Osteocyte (in vitro differentiated cells): ENCODE measurements around the gene LAMC1. TPM values are rescaled to one million over a fixed set of nuclear protein-coding genes. Genes with fewer than 3 reads are reported as not detected.

Source experiments
- DNase-seq: peaks from one replicate; pipeline ENCODE4 v3.0.0; 2021; ENCODE audit warnings: mixed read lengths; ENCODE audit not compliant: unreplicated experiment; ENCODE audit errors: extremely low spot score
- H3K27ac Mint-ChIP-seq: one replicate; pipeline ENCODE4 v1.8.0; 2021; ENCODE audit warnings: mild to moderate bottlenecking, mixed read lengths; ENCODE audit not compliant: unreplicated experiment
- H3K27me3 Mint-ChIP-seq: one replicate; pipeline ENCODE4 v1.8.0; 2021; ENCODE audit warnings: mixed read lengths; ENCODE audit not compliant: unreplicated experiment
- H3K36me3 Mint-ChIP-seq: one replicate; pipeline ENCODE4 v1.8.0; 2021; ENCODE audit warnings: mixed read lengths; ENCODE audit not compliant: unreplicated experiment
- H3K4me1 Mint-ChIP-seq: one replicate; pipeline ENCODE4 v1.8.0; 2021; ENCODE audit warnings: mixed read lengths; ENCODE audit not compliant: unreplicated experiment
- H3K4me3 Mint-ChIP-seq: one replicate; pipeline ENCODE4 v1.8.0; 2021; ENCODE audit warnings: mild to moderate bottlenecking, moderate library complexity, mixed read lengths; ENCODE audit not compliant: unreplicated experiment
- H3K9me3 Mint-ChIP-seq: one replicate; pipeline ENCODE4 v1.8.0; 2021; ENCODE audit warnings: mixed read lengths; ENCODE audit not compliant: unreplicated experiment
- total RNA-seq: library from RNA; stranded (reverse); gene quantifications from 2 replicates; pipeline ENCODE4 v1.2.1, GENCODE V29; 2021
- TF ChIP-seq, protein P1 (sequence below): fragments of 200-600 bp; sonication (generic); IDR thresholded peaks from 2 replicates; pipeline ENCODE4 v1.5.0; 2021; ENCODE audit warnings: antibody characterized with exemption, mild to moderate bottlenecking, moderate library complexity

LAMC1 gene
- total RNA-seq, 1 donor from 2014 or later = 384 TPM

DNA sequence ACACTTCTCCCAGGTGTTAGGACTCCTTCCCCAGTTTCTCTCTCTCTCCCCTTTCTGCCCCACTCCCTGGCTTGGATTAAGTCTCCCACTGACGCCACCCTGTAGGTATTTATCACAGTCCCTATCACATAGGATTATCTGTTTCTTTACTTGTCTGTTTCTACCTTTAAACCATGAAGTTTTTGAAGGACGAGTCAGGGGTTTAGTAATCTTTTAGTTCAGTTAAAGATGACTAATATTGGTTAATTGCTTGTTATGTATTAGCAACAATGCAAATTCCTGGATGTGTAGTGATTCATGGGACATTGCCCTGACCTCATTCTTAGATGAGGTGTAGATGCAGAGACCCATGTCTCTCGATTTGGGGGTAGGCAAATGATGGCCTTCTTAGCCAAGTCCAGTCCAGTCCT lies 6.4 kb downstream of the LAMC1 start:
- no peaks in the 10 kb centered on the region for H3K27me3 Mint-ChIP-seq
- TF ChIP-seq, protein P1, sequence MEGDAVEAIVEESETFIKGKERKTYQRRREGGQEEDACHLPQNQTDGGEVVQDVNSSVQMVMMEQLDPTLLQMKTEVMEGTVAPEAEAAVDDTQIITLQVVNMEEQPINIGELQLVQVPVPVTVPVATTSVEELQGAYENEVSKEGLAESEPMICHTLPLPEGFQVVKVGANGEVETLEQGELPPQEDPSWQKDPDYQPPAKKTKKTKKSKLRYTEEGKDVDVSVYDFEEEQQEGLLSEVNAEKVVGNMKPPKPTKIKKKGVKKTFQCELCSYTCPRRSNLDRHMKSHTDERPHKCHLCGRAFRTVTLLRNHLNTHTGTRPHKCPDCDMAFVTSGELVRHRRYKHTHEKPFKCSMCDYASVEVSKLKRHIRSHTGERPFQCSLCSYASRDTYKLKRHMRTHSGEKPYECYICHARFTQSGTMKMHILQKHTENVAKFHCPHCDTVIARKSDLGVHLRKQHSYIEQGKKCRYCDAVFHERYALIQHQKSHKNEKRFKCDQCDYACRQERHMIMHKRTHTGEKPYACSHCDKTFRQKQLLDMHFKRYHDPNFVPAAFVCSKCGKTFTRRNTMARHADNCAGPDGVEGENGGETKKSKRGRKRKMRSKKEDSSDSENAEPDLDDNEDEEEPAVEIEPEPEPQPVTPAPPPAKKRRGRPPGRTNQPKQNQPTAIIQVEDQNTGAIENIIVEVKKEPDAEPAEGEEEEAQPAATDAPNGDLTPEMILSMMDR = no peak
- H3K4me3 Mint-ChIP-seq = peak overlapping the region; percentile 29
- H3K4me1 Mint-ChIP-seq = peaks cover 86% of the 10 kb centered on the region
- peak overlapping the region; percentile 48 for H3K27ac Mint-ChIP-seq
- no peaks in the 10 kb centered on the region for H3K9me3 Mint-ChIP-seq
- peaks cover 8% of the 10 kb centered on the region for H3K36me3 Mint-ChIP-seq
- no peak for DNase-seq

DNA sequence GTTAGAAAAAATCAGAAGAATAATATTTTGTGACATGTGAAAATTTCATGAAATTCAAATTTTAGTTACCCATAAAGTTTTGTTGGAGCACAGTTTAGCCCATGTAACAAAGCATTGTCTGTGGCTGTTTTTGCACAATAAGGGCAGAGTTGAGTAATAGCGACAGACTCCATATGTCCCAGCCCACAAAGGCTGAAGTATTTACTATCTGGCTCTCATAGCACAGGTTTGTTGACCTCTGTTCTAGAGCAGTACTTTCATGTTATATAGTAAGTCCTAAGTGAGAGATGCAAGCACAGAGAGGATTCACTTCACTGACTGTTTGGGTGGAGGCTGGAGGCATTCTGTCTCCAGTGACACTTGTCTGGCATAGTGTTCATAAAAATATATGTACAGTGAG lies 6.8 kb downstream of the LAMC1 start:
- no peak overlapping the region for H3K4me3 Mint-ChIP-seq

DNA sequence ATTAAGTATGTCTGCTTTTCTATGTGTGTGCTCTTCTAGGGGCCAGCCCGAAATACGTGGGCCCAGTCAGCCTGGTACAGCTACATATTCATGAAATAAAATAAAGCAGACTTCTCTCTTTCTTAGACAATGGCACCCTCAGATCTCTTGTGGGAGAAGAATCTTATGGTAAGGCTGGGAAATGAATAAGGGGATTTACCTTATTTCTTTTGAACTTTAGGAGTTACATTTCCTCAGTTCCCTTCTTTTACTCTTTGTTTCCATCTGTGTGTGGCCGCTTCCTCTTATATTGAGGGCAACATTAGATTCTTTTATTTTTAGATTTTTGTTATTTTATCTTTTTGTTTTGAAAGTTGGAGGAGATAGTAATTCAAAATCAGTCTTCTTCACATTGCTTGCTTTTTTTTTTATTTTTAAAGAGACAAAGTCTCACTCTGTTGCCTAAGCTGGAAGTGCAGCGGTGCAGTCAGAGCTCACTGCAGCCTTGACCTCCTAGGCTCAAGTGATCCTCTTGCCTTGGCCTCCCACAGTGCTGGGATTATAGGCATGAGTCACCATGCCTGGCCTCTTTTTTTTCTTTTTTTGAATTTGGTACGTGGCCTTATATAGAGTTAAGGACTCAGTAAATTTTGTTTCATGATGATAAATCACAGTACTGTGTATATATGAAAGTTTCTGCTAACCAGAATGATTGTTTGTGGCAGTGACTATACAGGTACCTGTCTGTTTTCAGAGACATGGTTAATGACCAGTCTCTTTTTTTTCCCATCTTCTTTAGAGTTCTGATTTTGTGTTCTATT lies 9.1 kb downstream of the LAMC1 start:
- H3K4me1 Mint-ChIP-seq = peaks cover 78% of the 10 kb centered on the region
- H3K9me3 Mint-ChIP-seq = no peaks in the 10 kb centered on the region
- H3K27me3 Mint-ChIP-seq = no peaks in the 10 kb centered on the region
- H3K36me3 Mint-ChIP-seq = peaks cover 16% of the 10 kb centered on the region
- TF ChIP-seq, protein P1 = no peak
- H3K4me3 Mint-ChIP-seq = peak overlapping the region; percentile 26
- DNase-seq = no peak
- peak overlapping the region; percentile 70 for H3K27ac Mint-ChIP-seq

More for the DNA sequence above, 6.8 kb downstream of the LAMC1 start:
- DNase-seq = no peak
- H3K9me3 Mint-ChIP-seq = no peaks in the 10 kb centered on the region
- H3K27me3 Mint-ChIP-seq = no peaks in the 10 kb centered on the region
- peaks cover 8% of the 10 kb centered on the region for H3K36me3 Mint-ChIP-seq
- TF ChIP-seq, protein P1 = no peak
- peaks cover 89% of the 10 kb centered on the region for H3K4me1 Mint-ChIP-seq
- peak overlapping the region; percentile 23 for H3K27ac Mint-ChIP-seq

GRCh38 chr1:183033205-183033604 lies 10.0 kb downstream of the LAMC1 start:
- H3K27ac Mint-ChIP-seq = peak overlapping the region; percentile 44
- H3K4me3 Mint-ChIP-seq = no peak overlapping the region
- H3K9me3 Mint-ChIP-seq = no peaks in the 10 kb centered on the region
- H3K4me1 Mint-ChIP-seq = peaks cover 74% of the 10 kb centered on the region
- H3K27me3 Mint-ChIP-seq = no peaks in the 10 kb centered on the region
- TF ChIP-seq, protein P1 = no peak
- no peak for DNase-seq
- peaks cover 19% of the 10 kb centered on the region for H3K36me3 Mint-ChIP-seq

GRCh38 chr1:183034682-183035081 lies 11.5 kb downstream of the LAMC1 start:
- Mint-ChIP-seq H3K9me3 (no peaks in the 10 kb centered on the region), H3K27ac (peak overlapping the region; percentile 6), H3K4me1 (peaks cover 73% of the 10 kb centered on the region), H3K4me3 (no peak overlapping the region), H3K36me3 (peaks cover 11% of the 10 kb centered on the region), H3K27me3 (no peaks in the 10 kb centered on the region)
- TF ChIP-seq, protein P1 = no peak
- DNase-seq = no peak
